BJ (cell line): ENCODE measurements around the gene IL36A. TPM values are rescaled to one million over a fixed set of nuclear protein-coding genes. Genes with fewer than 3 reads are reported as not detected.

Source experiments
- CTCF ChIA-PET: fragments of 350-600 bp; formaldehyde crosslinking; extraction: SDS; loops from one replicate; lab custom pipeline; 2021; ENCODE audit warnings: antibody characterized with exemption, inconsistent platforms; lab: Yijun Ruan, JAX
- POLR2A ChIA-PET: fragments of 300-600 bp; sonication (Branson Sonifier 250); formaldehyde crosslinking; extraction: SDS; loops from one replicate; lab custom pipeline; 2021; ENCODE audit warnings: antibody characterized with exemption; lab: Charles Lee
- DNase-seq: peaks from one replicate; pipeline ENCODE4 v3.0.0-alpha.2; 2011; ENCODE audit warnings: low read depth
- H3K27me3 ChIP-seq: 2 replicates; pipeline ENCODE4 v1.6.0; 2011; ENCODE audit warnings: low read length; ENCODE audit not compliant: control insufficient read depth, insufficient read depth
- H3K36me3 ChIP-seq: 2 replicates; pipeline ENCODE4 v1.5.1; 2011; ENCODE audit warnings: low read length; ENCODE audit not compliant: control insufficient read depth, insufficient read depth
- H3K4me3 ChIP-seq: 2 replicates; pipeline ENCODE4 v1.5.1; 2011; ENCODE audit warnings: low read depth, mild to moderate bottlenecking, control low read depth, low read length
- polyA plus RNA-seq: library from polyadenylated mRNA; depleted of rRNA; stranded (reverse); fragments of >200 nt; gene quantifications from 2 replicates; pipeline ENCODE4 v1.2.3, GENCODE V29; 2011
- TF ChIP-seq, protein P1 (sequence below): IDR thresholded peaks from 2 replicates; pipeline ENCODE4 v1.5.1; 2011; ENCODE audit warnings: low read depth, mild to moderate bottlenecking, control low read depth, inconsistent platforms, low read length, moderate library complexity; ENCODE audit not compliant: insufficient read depth

IL36A gene
- polyA plus RNA-seq, 1 experiment, result not detected

DNA sequence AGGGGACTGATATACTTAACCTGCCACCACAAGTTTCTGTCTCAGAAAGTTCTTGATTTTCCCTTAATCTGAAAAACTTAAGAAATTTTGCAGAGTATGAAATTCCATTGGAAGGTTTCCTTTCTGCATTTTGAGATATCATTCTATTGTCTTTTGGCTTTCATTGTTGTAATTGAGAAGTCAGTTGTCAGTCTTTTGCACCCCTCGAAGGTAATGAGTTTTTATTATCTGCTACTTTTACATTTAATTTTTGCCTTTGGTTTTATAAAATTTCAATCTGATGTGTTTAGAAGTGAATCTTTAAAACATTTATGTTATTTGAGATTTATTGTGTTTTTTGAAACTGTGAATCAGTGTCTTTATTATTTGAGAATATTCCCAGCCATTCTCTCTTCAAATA is 4.8 kb upstream of the IL36A start:
- CTCF ChIA-PET, result no interaction called here

DNA sequence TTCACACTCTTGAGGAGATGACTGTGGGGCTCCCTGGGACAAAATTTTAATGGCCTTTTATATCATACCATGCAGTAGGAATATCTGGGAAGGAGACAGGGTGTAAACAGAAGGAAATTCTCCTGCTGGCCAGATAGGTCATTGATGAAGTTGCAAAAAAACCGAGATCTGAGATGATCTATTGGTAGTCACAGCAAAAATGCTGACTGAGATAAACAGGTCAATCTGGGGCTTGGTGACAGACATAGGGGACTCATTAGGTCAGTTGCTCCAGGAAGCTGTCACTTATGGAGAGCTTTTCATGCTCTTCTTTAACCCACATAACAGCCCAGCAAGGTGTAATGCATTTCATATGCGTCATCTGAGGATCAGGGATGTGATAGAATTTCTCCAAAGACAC is 2.6 kb upstream of the IL36A start:
- ChIA-PET POLR2A (no interaction called here), CTCF (no interaction called here)
- Histone ChIP-seq H3K36me3 (no peaks in the 10 kb centered on the region), H3K27me3 (peaks cover 1% of the 10 kb centered on the region), H3K4me3 (no peak overlapping the region)
- DNase-seq, result no peak
- TF ChIP-seq, protein P1, sequence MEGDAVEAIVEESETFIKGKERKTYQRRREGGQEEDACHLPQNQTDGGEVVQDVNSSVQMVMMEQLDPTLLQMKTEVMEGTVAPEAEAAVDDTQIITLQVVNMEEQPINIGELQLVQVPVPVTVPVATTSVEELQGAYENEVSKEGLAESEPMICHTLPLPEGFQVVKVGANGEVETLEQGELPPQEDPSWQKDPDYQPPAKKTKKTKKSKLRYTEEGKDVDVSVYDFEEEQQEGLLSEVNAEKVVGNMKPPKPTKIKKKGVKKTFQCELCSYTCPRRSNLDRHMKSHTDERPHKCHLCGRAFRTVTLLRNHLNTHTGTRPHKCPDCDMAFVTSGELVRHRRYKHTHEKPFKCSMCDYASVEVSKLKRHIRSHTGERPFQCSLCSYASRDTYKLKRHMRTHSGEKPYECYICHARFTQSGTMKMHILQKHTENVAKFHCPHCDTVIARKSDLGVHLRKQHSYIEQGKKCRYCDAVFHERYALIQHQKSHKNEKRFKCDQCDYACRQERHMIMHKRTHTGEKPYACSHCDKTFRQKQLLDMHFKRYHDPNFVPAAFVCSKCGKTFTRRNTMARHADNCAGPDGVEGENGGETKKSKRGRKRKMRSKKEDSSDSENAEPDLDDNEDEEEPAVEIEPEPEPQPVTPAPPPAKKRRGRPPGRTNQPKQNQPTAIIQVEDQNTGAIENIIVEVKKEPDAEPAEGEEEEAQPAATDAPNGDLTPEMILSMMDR, result no peak

More for the DNA sequence above, 4.8 kb upstream of the IL36A start:
- Histone ChIP-seq H3K36me3 (no peaks in the 10 kb centered on the region), H3K4me3 (no peak overlapping the region), H3K27me3 (peaks cover 5% of the 10 kb centered on the region)
- TF ChIP-seq, protein P1, result no peak
- no peak for DNase-seq
- POLR2A ChIA-PET, result no interaction called here

DNA sequence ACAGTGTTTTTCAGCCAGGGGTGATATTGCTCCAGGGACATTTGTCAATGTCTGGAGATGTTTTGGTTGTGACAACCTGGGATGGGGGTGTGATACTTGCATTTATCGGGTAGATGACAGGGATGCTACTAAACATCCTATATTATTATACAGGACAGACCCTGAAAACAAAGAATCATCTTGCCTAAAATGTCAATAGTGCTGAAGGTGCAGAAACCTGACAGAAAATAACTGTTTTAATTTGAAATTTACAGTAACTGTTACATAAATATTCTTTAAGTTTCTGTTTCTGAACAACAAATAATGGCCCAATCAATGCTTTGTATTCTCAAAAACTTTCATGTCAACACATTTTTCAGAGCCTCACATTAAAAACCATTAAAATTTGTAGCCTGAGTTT is 2.0 kb downstream of the IL36A start:
- H3K27me3 ChIP-seq, result peaks cover 1% of the 10 kb centered on the region; the same call in 1 of the 2 replicates
- no peak overlapping the region for H3K4me3 ChIP-seq
- POLR2A ChIA-PET, result no interaction called here
- no peak for DNase-seq
- CTCF ChIA-PET, result no interaction called here
- TF ChIP-seq, protein P1, result no peak
- no peaks in the 10 kb centered on the region for H3K36me3 ChIP-seq

DNA sequence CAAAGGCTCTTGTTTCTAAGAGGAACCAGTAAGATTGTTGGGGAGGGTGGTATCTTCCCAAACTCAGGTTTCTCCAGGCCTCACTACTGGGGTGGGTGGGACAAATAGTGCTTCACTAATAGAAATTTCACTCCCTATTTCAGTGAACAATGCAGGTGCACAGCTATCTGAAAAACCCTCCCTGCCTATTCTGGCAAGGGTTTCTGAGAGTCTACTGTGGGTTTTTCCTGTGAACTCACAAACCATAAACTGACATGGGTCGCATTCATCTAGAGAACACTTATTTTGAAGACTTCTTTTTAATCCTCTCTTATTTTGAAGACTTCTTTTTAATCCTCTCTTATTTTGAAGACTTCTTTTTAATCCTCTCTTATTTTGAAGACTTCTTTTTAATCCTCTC is 4.4 kb downstream of the IL36A start:
- no peaks in the 10 kb centered on the region for H3K27me3 ChIP-seq
- TF ChIP-seq, protein P1, result no peak
- H3K4me3 ChIP-seq, result no peak overlapping the region
- no peaks in the 10 kb centered on the region for H3K36me3 ChIP-seq
- no peak for DNase-seq
- ChIA-PET POLR2A (no interaction called here), CTCF (no interaction called here)

DNA sequence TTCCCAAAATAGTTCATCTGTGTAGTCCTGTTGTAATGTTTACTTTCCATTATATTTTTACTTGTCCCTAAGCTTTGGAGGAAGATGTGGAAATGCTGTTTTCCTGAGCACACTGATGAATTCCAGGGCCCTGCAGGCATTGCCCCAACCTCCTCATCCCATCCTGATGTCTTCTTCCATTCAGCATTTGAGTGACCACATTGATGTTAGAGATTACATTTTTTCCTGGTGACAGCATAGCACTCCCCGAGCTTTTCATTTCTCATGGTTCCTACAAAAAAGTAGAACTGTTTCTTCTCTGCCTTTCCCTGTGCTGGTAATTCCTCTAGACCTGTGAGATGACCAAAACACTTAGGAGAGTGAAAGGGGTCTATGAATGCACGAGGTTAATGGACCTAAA is 4.8 kb downstream of the IL36A start:
- DNase-seq, result peak; percentile 24
- Histone ChIP-seq H3K27me3 (no peaks in the 10 kb centered on the region), H3K36me3 (no peaks in the 10 kb centered on the region), H3K4me3 (no peak overlapping the region)
- ChIA-PET CTCF (no interaction called here), POLR2A (no interaction called here)
- TF ChIP-seq, protein P1, result no peak
